Fibroblast of skin of right biceps (primary cell): ENCODE results near the gene TMED7.
A peak's percentile ranks its signal among the peaks of the same experiment; 100 is the strongest.

Source experiments
- DNase-seq: peaks from one replicate; pipeline ENCODE4 v3.0.0-alpha.2; 2013

TMED7 gene

GRCh38 chr5:115626445-115626823 lies 598 bp upstream of the TMED7 start:
- no peak for DNase-seq

DNA sequence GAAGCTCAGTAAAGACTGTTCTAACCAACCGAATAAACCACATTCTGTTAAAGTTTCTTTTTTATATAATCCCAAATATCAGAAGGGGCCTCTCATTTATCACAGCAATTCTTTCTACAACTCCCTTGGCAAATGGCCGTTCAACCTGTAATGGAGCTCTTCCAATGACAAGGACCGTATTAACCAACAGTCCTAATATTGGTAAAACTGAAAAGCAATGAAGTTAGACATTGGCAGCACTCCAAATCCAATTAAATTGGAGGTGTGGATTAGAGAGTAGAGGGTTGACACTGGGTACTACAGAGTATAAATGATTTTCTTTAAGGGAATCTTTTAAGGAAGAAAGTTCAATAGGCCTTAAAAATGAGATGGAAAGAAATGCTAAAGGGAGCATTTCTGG lies 842 bp downstream of the TMED7 start:
- no peak for DNase-seq

DNA sequence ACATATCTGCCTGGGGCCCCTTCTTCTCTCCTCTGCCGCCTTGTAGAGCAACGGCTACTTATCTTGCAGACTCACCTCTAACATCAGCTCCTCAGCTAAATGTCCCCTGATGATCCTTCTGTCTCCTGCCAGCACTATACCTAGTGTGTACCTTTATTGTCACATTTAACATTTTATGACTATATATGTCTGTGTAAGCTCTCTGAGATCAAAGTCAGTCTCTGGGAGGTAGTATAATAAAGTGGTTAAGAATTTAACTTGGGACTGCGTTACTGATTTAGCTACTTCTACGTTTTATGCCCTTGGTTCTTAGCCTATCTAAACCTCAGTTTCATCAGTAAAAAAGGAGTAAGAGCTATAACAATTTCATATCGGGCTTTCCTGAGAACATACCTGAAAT lies 2.2 kb downstream of the TMED7 start:
- DNase-seq = no peak

GRCh38 chr5:115621365-115621900 lies 4.4 kb downstream of the TMED7 start:
- no peak for DNase-seq

DNA sequence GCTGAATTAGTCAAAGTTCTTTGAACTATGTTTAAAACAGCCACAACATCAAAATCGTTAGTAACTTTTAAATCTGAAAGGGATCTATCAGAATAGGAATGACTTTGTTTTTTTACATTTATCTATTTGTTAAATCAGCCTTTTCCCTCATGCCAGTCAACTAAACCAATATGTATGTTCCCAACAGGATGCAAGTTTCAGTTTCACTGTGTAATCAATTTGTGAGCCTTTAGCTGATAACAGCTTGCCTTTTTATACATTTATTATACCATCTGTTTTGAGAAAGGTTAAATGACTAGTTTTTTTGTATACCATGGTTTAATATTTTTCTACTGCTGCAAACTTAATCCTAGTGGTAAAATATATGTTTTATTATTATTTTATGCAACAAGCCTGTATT lies 8.9 kb downstream of the TMED7 start:
- no peak for DNase-seq

GRCh38 chr5:115616472-115616871 lies 9.4 kb downstream of the TMED7 start:
- DNase-seq = no peak

GRCh38 chr5:115611873-115612272 lies 14.0 kb downstream of the TMED7 start:
- no peak for DNase-seq

DNA sequence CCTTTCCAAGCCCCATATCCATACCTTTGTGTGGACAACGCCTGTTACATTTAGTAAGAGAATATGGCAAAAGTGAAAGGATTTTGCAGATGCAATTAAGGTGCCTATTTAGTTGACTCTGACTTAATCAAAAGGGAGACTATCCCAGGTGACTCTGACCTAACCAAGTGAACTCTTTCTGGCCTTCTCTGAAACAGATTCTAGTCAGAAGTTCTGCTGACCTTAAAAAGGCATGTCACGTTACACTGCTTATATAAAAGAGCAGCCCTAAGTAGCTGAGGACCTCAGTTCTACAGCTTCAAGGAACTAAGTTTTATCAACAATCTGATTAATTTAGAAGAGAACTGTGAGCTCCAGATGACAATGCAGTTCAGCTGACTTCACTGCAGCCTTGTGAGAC lies 17.9 kb downstream of the TMED7 start:
- no peak for DNase-seq

DNA sequence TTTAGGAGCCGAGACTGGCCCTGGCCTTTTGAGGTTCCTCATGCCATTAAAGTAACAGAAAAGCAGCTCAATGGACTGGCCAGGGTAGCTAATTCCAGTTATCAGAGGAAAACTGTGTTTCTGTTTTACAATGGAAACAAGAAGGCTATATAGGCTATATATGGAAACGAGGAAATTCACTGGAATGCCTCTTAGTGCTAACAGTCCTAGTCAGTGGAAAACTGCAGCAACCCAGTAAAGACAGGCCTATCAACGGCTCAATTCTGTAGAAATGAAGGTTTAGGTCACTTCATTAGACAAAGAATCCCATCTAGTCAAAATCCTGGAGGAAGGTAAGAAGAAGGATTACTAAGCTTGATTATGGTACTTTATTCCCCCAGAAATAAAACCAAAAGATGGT lies 20.4 kb downstream of the TMED7 start:
- no peak for DNase-seq

DNA sequence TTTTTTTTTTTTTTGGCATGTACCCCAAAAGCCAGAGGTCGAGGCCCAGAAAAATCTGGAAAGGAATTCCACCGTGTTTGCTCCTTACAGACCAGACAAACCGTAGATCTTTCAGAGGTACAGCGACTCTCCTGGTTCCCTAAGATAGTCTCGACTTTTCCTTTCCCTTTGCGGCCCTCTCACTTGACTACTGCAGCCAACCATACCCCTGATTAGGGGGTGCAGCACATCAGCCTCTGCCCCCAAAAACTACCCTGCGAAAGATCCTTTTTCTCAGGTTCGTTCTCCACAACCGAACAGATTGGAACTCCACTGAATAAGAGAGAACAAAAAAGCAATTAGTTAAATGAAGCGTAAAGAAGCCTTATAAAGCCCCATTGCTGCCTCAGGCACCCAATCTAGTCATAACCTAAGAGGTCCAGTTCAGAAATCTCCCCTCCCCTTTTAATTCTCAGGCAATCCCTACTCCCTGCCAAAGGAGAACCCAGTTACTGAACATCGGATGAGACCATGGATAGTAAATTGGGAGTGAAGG lies 23.2 kb downstream of the TMED7 start:
- DNase-seq = no peak

DNA sequence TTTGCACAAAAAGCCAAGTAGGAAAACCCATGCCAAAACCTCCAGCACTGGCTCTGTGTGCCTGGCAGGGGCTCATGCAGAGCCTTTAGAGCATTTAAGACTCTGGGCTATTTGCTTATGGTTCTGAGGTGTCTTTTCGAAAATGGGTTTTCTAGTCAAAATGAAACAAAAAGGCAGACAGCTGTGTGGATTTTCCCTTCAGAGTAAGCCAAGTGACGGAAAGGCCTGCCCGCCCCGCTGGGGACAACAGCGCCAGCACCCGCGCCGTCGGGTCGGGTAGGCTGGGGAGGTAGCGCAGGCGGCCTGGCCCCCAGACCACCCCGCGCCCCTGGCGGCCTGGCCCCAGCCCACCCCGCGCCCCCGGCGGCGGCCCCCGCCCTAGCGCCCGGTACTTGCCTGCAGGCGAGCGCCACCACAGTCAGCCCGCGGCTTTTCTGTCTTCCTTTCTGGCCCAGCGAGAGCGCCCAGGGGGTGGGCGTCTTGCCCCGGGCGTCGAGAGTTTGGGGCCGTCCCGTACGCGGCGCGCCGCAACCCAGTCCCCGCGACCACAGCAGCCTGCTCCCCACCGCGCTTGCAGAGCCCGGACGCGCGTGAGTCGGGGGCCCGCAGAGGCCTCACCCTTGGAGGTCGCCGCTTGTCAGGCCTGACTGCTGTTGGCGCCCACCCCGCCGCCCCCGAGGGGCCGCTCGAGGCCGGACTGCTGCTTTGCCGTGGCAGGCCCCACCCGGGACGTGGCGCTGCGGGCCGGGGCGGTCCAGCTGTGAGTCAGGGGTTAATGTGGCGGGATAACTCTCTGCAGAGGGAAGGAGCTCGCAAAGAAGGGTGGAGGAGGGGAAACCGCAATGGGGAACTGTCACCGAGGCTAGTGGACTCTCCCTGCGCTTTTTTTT lies 23.9 kb downstream of the TMED7 start, which contains the start of gene TICAM2:
TICAM2 (minus strand) TSS at position 779 of the 890 bp plus-strand sequence. CDS start 21,223 bp downstream, outside the sequence.
- DNase-seq = peak; percentile 79

- peak; percentile 54 for DNase-seq
Observed at GRCh38 chr5:115600766-115601165, 25.1 kb downstream of the TMED7 start.

DNA sequence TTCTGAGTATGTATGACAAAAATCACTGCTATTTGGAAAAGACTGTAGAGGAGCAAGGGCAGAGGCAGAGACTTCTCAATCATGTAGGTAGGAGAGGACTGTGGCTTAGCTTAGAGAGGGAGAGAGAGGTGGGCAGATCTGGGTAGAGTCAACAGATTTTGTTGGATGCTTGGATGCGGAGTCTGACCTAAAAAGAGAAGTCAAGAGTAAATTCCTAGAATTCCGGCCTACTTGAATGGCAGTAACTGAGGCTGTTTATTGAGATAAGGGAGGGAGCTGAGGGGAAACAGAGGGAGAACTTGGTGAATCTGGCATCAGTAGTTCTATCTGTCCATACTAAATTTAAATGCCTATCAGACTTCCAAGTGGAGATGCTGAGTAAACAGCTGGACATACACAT lies 25.9 kb downstream of the TMED7 start:
- DNase-seq = peak; percentile 14

GRCh38 chr5:115599502-115599901 lies 26.3 kb downstream of the TMED7 start:
- peak; percentile 32 for DNase-seq

DNA sequence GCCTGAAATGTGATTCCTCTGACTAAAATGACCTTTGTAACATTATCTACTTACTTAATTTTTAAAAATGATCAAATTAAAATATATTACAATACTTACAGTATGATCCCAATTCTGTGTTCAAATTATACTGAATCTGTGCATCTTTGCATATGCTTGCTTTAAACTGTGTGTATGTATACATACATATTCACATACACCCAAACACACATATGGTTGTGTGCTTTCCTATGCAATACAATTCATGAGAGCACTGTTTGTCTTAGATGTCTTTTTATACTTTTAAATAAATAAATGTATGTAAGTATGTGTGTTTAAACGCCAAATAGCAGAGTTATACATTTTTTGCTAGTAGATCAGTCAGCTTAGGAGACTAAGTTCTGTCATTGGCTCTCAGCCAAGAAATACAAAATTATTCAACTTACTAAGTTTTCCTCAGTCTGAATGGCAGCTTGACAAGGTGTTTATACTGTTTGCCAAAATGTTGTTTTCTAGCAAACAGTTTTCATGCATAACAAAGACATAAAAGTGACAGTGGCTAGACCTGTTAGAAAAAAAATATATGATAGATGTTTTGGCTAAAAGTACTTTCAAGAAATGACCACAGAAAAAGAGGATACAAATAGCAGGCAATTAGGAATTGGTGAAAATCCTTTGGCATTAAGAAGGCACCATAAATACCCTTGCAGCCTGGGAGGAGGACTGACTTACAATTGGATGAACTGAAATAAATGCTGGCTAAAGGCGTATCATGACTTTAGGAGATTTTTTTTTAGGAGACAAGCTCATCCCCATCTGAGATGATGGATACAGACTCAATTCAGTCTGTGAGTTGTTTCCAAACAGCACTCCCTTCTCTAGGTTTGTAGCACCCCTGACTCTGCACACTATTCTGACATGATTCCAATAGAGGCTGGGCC lies 31.4 kb downstream of the TMED7 start:
- peak; percentile 46 for DNase-seq

- no peak for DNase-seq
Observed at GRCh38 chr5:115589043-115589442, 36.8 kb downstream of the TMED7 start.

GRCh38 chr5:115588640-115589039 lies 37.2 kb downstream of the TMED7 start:
- DNase-seq = no peak

DNA sequence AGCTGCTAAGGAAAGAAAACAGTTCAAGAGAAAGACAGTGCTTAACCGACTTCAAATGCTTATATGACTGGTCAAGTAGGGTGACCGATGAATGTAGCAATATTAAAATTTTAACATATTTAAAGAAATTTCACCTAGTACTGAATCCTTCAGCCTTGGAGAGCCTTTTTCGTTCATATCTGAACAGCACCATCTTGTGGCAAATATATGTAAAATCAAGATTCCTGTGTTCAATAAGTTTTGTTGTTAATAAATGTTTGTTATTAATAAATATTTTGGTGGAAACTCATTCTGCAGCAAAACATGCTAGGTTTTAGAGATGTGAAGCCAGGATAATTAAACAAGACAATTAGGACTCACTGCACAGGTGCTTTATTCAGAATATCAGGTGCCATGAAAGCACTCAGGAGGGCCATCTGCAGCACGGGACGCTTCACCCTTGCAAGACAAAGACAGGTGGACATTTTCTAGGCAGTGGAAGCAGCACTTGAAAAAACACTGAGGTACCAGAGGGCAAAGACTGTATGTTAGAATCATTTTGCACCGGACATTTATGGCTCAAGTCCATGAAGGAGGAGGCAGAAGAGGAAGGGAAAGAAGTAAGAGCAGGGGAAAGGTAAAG lies 39.2 kb downstream of the TMED7 start:
- peak; percentile 34 for DNase-seq

GRCh38 chr5:115585265-115585664 lies 40.6 kb downstream of the TMED7 start:
- no peak for DNase-seq

DNA sequence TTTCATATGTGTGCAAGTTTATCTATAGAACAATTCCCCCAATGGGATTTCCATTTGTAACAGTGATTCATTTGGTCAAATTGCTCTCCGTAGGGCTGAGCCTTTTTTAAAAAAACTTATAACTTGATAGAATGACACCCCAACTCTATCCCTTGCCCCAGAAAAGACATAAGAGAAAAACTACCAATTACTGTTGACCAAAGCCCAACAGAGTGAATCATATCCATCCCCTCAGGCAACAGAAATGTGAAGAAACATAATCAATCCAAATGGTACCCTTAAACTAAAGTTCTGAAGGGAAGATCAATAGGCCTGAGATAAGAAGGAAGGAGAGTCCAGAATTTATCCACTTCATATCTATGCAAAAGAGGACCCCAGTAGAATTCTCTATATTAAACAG lies 41.3 kb downstream of the TMED7 start:
- no peak for DNase-seq

DNA sequence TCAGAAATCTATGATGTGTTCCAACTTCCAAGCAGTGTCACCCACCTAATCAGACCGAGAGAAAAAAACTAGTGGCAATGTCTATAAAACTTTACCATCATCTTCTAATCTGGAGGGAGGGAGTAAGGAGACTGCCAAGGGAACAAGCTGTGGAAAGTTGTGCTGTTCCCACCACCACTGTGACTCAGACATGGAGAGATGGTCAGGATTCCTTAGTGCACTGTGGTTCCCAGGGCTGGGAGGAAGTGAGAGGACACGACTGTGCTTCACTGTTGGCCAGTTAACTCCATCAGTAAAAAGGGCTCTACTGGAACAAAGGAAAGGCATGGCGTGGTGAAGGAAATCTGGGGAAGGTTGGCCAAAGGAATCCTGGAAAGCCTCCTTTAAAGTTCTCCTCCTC lies 42.4 kb downstream of the TMED7 start:
- DNase-seq = peak; percentile 91

GRCh38 chr5:115580941-115581340 lies 44.9 kb downstream of the TMED7 start:
- DNase-seq = no peak

DNA sequence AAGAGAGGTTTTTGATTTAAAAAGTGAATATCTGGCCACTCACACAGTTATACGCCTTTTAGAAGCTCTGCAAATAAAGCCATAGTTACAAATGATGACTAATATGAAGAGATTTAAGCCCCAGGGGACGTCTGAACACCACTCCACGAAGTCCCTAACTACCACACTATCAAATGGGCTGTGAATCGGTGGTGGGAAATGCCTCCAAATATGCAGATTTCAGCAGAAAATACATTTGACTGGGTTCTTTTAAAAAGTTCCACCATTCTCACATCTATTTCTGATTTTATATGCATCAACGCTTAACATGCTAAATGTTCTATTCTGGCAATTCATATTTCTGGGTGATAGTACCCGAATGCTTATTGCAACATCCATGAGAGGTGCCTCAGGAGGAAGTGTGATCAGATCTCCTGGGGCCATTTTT lies 46.1 kb downstream of the TMED7 start:
- peak; percentile 74 for DNase-seq
